H9 (cell line): ENCODE data around the gene GRK3. TPM values are rescaled to one million over a fixed set of nuclear protein-coding genes. Genes with fewer than 3 reads are reported as not detected.

ENCODE experiments used
- DNase-seq: peaks from one replicate; pipeline ENCODE4 v3.0.0-alpha.2; 2017
- H2AFZ ChIP-seq: one replicate; pipeline ENCODE4 v1.6.1; 2013; ENCODE audit warnings: mild to moderate bottlenecking, low read length, control low read depth, moderate library complexity
- H2AK5ac ChIP-seq: 2 replicates; pipeline ENCODE4 v1.6.1; 2013; ENCODE audit warnings: low read length, control low read depth, mixed read lengths; ENCODE audit not compliant: insufficient read length
- H2BK120ac ChIP-seq: one replicate; pipeline ENCODE4 v1.6.1; 2013; ENCODE audit warnings: low read depth, mild to moderate bottlenecking, low read length, control low read depth, inconsistent platforms; ENCODE audit not compliant: poor library complexity, severe bottlenecking
- H2BK12ac ChIP-seq: 2 replicates; pipeline ENCODE4 v1.6.1; 2013; ENCODE audit warnings: low read length, control low read depth, mixed read lengths, low read depth; ENCODE audit not compliant: insufficient read length
- H2BK15ac ChIP-seq: 2 replicates; pipeline ENCODE4 v1.6.1; 2013; ENCODE audit warnings: low read depth, low read length, control low read depth
- H2BK20ac ChIP-seq: one replicate; pipeline ENCODE4 v1.6.1; 2013; ENCODE audit warnings: low read depth, mild to moderate bottlenecking, low read length, control low read depth, inconsistent platforms; ENCODE audit not compliant: poor library complexity, severe bottlenecking
- H2BK5ac ChIP-seq: 2 replicates; pipeline ENCODE4 v1.6.1; 2013; ENCODE audit warnings: low read length, control low read depth, mixed read lengths; ENCODE audit not compliant: insufficient read length
- H3K14ac ChIP-seq: 2 replicates; pipeline ENCODE4 v1.6.1; 2013; ENCODE audit warnings: low read length, control low read depth; ENCODE audit not compliant: insufficient read depth
- H3K18ac ChIP-seq: 2 replicates; pipeline ENCODE4 v1.6.1; 2013; ENCODE audit warnings: low read depth, mild to moderate bottlenecking, mixed read lengths, low read length, control low read depth; ENCODE audit not compliant: insufficient read length
- H3K23ac ChIP-seq: 2 replicates; pipeline ENCODE4 v1.6.1; 2013; ENCODE audit warnings: low read length, control low read depth, mixed read lengths, low read depth; ENCODE audit not compliant: insufficient read length
- H3K23me2 ChIP-seq: 2 replicates; pipeline ENCODE4 v1.6.1; 2013; ENCODE audit warnings: low read depth, mild to moderate bottlenecking, mixed read lengths, low read length, control low read depth; ENCODE audit not compliant: insufficient read length, poor library complexity, severe bottlenecking
- H3K27ac ChIP-seq: 2 replicates; pipeline ENCODE4 v1.5.1; 2013; ENCODE audit warnings: low read length, control low read depth, mixed read lengths, low read depth; ENCODE audit not compliant: insufficient read length
- H3K27me3 ChIP-seq: 2 replicates; pipeline ENCODE4 v1.6.1; 2013; ENCODE audit warnings: low read length, control low read depth, inconsistent platforms; ENCODE audit not compliant: insufficient read depth
- H3K4ac ChIP-seq: 2 replicates; pipeline ENCODE4 v1.6.1; 2013; ENCODE audit warnings: low read depth, mild to moderate bottlenecking, control low read depth, inconsistent platforms, low read length, moderate library complexity
- H3K4me1 ChIP-seq: 2 replicates; pipeline ENCODE4 v1.6.1; 2013; ENCODE audit warnings: low read length, control low read depth, inconsistent platforms; ENCODE audit not compliant: insufficient read depth
- H3K4me2 ChIP-seq: 2 replicates; pipeline ENCODE4 v1.6.1; 2013; ENCODE audit warnings: low read length, control low read depth, mixed read lengths; ENCODE audit not compliant: insufficient read length, insufficient read depth
- H3K56ac ChIP-seq: 2 replicates; pipeline ENCODE4 v1.6.1; 2013; ENCODE audit warnings: low read depth, mild to moderate bottlenecking, mixed read lengths, low read length, control low read depth; ENCODE audit not compliant: insufficient read length
- H3K79me1 ChIP-seq: 2 replicates; pipeline ENCODE4 v1.6.1; 2013; ENCODE audit warnings: low read depth, mild to moderate bottlenecking, moderate library complexity, low read length, control low read depth, inconsistent platforms; ENCODE audit not compliant: insufficient read depth, poor library complexity, severe bottlenecking
- H3K79me2 ChIP-seq: 2 replicates; pipeline ENCODE4 v1.6.1; 2013; ENCODE audit warnings: low read length, control low read depth, inconsistent platforms; ENCODE audit not compliant: insufficient read depth
- H3K9ac ChIP-seq: 2 replicates; pipeline ENCODE4 v1.6.1; 2013; ENCODE audit warnings: low read length, control low read depth, mixed read lengths; ENCODE audit not compliant: insufficient read length; ENCODE audit errors: extremely low read depth
- H3K9me3 ChIP-seq: one replicate; pipeline ENCODE4 v1.6.1; 2013; ENCODE audit warnings: low read depth, low read length, inconsistent platforms; ENCODE audit not compliant: control insufficient read depth
- H3T11ph ChIP-seq: one replicate; pipeline ENCODE4 v1.6.1; 2013; ENCODE audit warnings: mild to moderate bottlenecking, low read length, control low read depth, inconsistent platforms
- H4K20me1 ChIP-seq: one replicate; pipeline ENCODE4 v1.6.1; 2013; ENCODE audit not compliant: control insufficient read depth, insufficient read length, insufficient read depth
- H4K5ac ChIP-seq: 2 replicates; pipeline ENCODE4 v1.6.1; 2013; ENCODE audit warnings: low read depth, mild to moderate bottlenecking, mixed read lengths, low read length, control low read depth; ENCODE audit not compliant: insufficient read length
- H4K8ac ChIP-seq: replicated peaks from 2 replicates; pipeline ENCODE4 v1.6.1; 2013; ENCODE audit warnings: low read length, control low read depth, mixed read lengths, low read depth; ENCODE audit not compliant: insufficient read length
- H4K91ac ChIP-seq: 2 replicates; pipeline ENCODE4 v1.6.1; 2013; ENCODE audit warnings: low read depth, mild to moderate bottlenecking, moderate library complexity, mixed read lengths, low read length, control low read depth; ENCODE audit not compliant: insufficient read length
- H3K27ac Mint-ChIP-seq, 3 experiments: 2 replicates in 2 of 3; 3 replicates in 1 of 3; pipeline ENCODE4 v1.8.0; 2020 to 2021; ENCODE audit warnings: mixed read lengths in 3 of 3, mild to moderate bottlenecking in 1 of 3, moderate library complexity in 1 of 3
- H3K27me3 Mint-ChIP-seq: 2 replicates; pipeline ENCODE4 v1.8.0; 2021; ENCODE audit warnings: low read depth, mild to moderate bottlenecking, moderate library complexity, mixed read lengths
- H3K36me3 Mint-ChIP-seq, 3 experiments: 2 replicates in 2 of 3; 3 replicates in 1 of 3; pipeline ENCODE4 v1.8.0; 2020 to 2021; ENCODE audit warnings: low read depth in 3 of 3, mixed read lengths in 3 of 3; ENCODE audit not compliant: insufficient read depth in 1 of 3
- H3K4me1 Mint-ChIP-seq, 2 experiments: 2 replicates each; pipeline ENCODE4 v1.8.0; 2020; ENCODE audit warnings: mixed read lengths in 2 of 2
- H3K4me3 Mint-ChIP-seq, 2 experiments: 2 replicates in 1 of 2; 3 replicates in 1 of 2; pipeline ENCODE4 v1.8.0; 2020 to 2021; ENCODE audit warnings: mild to moderate bottlenecking in 2 of 2, mixed read lengths in 2 of 2, moderate library complexity in 1 of 2
- H3K9me3 Mint-ChIP-seq, 2 experiments: 2 replicates in 1 of 2; 3 replicates in 1 of 2; pipeline ENCODE4 v1.8.0; 2020; ENCODE audit warnings: mild to moderate bottlenecking in 2 of 2, mixed read lengths in 2 of 2, moderate library complexity in 1 of 2
- WGBS: extraction: QIAGEN DNeasy Blood & Tissue Kit; methylation state at CpG from one replicate; pipeline ENCODE4 v1.1.7; 2013; ENCODE audit warnings: missing lambda C conversion rate, low lambda C conversion rate, mixed read lengths; ENCODE audit not compliant: insufficient read length; ENCODE audit errors: extremely low coverage; 5-methylcytosine and 5-hydroxymethylcytosine counted together
- total RNA-seq: library from RNA; stranded (reverse); gene quantifications from 2 replicates; pipeline ENCODE4 v1.2.1, GENCODE V29; 2021
- TF ChIP-seq, protein P1 (sequence below): fragments of 200-600 bp; sonication (generic); conservative IDR thresholded peaks from 3 replicates; pipeline ENCODE4 v1.8.0; 2021; ENCODE audit warnings: antibody characterized with exemption, mild to moderate bottlenecking

Gene GRK3
- total RNA-seq, 1 experiment from 2014 or later = 23.9 TPM

- no peaks in the 10 kb centered on the region for H3K79me2 ChIP-seq
- H2BK15ac ChIP-seq = no peak overlapping the region
- no peak overlapping the region for H3K4me3 Mint-ChIP-seq
- H3K56ac ChIP-seq = no peak overlapping the region
- H3K9me3 ChIP-seq = no peaks in the 10 kb centered on the region
- H3K4me1 Mint-ChIP-seq = peaks cover 8 to 20% of the 10 kb centered on the region in 2 experiments
- no peak overlapping the region for H3K14ac ChIP-seq
- DNase-seq = no peak
- TF ChIP-seq, protein P1, sequence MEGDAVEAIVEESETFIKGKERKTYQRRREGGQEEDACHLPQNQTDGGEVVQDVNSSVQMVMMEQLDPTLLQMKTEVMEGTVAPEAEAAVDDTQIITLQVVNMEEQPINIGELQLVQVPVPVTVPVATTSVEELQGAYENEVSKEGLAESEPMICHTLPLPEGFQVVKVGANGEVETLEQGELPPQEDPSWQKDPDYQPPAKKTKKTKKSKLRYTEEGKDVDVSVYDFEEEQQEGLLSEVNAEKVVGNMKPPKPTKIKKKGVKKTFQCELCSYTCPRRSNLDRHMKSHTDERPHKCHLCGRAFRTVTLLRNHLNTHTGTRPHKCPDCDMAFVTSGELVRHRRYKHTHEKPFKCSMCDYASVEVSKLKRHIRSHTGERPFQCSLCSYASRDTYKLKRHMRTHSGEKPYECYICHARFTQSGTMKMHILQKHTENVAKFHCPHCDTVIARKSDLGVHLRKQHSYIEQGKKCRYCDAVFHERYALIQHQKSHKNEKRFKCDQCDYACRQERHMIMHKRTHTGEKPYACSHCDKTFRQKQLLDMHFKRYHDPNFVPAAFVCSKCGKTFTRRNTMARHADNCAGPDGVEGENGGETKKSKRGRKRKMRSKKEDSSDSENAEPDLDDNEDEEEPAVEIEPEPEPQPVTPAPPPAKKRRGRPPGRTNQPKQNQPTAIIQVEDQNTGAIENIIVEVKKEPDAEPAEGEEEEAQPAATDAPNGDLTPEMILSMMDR = no peak
- H3K4ac ChIP-seq = no peak overlapping the region
- no peak overlapping the region for H4K8ac ChIP-seq
- no peak overlapping the region for H4K91ac ChIP-seq
- H2BK5ac ChIP-seq = no peak overlapping the region
- H3K27me3 Mint-ChIP-seq = peaks cover 3% of the 10 kb centered on the region
- peaks cover 4% of the 10 kb centered on the region; the same call in 1 of the 2 replicates for H3K4me1 ChIP-seq
- no peaks in the 10 kb centered on the region for H3K79me1 ChIP-seq
- H2AK5ac ChIP-seq = no peak overlapping the region
- H3K9ac ChIP-seq = no peak overlapping the region
- H3K9me3 Mint-ChIP-seq = no peaks in the 10 kb centered on the region
- H3K27ac Mint-ChIP-seq = no peak overlapping the region
- no CpG with 5 or more reads among the region's 2 CpGs for WGBS
- no peak overlapping the region for H3K18ac ChIP-seq
- no peaks in the 10 kb centered on the region for H3K23me2 ChIP-seq
- H3T11ph ChIP-seq = no peak overlapping the region
- no peaks in the 10 kb centered on the region for H3K36me3 Mint-ChIP-seq
- H4K20me1 ChIP-seq = no peaks in the 10 kb centered on the region
- no peak overlapping the region for H4K5ac ChIP-seq
- no peak overlapping the region for H3K23ac ChIP-seq
- no peak overlapping the region for H3K4me2 ChIP-seq
- no peak overlapping the region for H2BK120ac ChIP-seq
- no peak overlapping the region for H3K27ac ChIP-seq
- no peak overlapping the region for H2BK12ac ChIP-seq
- H3K27me3 ChIP-seq = no peaks in the 10 kb centered on the region
- H2BK20ac ChIP-seq = no peak overlapping the region
- no peak overlapping the region for H2AFZ ChIP-seq
Measured at GRCh38 chr22:25554689-25555088, 9.8 kb upstream of the GRK3 start.
